KG1 (cell line): ENCODE data around the gene GTF2E1.
A peak's percentile ranks its signal among the peaks of the same experiment; 100 is the strongest.
"Not testable (repeated sequence)": the region's sequence is repeated elsewhere in the genome, so short reads cannot be mapped to it uniquely, and the experiment has no call there.

ENCODE experiments used
- DNase-seq: peaks from one replicate; lab custom pipeline; 2025; lab: John Stamatoyannopoulos, UW

The GTF2E1 gene

GRCh38 chr3:120756061-120756460 lies 13.5 kb downstream of the GTF2E1 start:
- DNase-seq = no peak

DNA sequence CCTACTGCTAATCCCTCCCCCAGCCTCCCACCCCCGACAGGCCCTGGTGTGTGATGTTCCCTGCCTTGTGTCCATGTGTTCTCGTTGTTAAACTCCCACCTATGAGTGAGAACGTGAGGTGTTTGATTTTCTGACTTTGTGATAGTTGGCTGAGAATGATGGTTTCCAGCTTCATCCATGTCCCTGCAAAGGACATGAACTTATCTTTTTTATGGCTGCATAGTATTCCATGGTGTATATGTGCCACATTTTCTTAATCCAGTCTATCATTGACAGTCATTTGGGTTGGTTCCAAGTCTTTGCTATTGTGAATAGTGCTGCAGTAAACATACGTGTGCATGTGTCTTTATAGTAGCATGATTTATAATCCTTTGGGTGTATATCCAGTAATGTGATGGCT lies 16.0 kb downstream of the GTF2E1 start:
- not testable (repeated sequence) for DNase-seq

DNA sequence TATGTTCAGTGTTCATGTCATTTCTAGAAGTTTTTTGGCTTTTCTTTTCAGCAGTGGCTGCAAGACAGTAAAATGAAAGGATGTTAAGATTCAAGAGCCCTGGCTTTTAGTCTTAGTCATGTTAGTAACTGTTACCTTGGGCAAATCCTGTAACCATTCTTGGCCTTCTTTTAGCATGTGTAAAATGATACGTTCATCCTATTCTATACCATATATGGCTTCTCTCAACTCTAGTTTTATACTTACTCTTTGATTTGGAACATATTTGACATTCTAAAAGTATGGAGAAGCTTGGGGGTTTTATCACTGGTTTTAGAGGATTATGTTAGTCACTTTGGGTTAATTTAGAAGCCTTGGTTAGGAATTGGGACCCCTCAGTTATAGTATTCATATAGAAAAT lies 20.1 kb downstream of the GTF2E1 start:
- DNase-seq = no peak

GRCh38 chr3:120763601-120764000 lies 21.1 kb downstream of the GTF2E1 start:
- DNase-seq = no peak

GRCh38 chr3:120764206-120764605 lies 21.7 kb downstream of the GTF2E1 start:
- DNase-seq = no peak

DNA sequence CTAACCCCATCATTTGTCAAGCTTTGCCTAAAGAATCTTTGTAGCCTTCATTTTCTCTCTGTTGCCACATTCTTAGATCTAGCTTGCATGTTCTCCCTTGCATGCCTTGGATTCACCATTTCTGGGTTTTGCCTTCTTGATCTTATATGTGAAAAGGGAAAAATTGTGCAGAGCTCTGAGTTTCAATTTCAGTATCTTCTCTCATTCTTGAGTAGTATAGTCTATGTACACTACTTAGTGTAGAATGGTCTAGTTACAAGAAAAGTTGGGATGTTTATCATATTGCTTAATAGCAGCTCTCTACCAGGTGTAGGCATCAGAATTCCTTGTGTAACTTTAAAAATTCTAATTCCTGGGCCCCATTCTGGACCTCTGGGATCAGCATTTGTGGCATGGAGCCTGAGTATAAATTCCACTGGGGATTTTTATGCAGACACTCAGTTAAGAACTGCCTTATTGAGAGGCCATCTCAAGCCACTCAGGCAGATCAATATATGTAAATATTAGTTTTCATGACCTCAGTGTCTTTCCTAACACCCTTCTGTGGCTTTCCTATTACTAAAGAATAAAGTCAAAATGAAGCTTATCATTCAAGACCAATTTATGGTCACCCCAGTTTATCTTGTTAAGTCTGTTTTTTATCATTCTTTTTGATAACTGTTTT lies 23.4 kb downstream of the GTF2E1 start:
- DNase-seq = no peak

GRCh38 chr3:120766576-120766975 lies 24.0 kb downstream of the GTF2E1 start:
- DNase-seq = no peak

- no peak for DNase-seq
These were observed 24.6 kb downstream of the GTF2E1 start for GRCh38 chr3:120767106-120767505.

DNA sequence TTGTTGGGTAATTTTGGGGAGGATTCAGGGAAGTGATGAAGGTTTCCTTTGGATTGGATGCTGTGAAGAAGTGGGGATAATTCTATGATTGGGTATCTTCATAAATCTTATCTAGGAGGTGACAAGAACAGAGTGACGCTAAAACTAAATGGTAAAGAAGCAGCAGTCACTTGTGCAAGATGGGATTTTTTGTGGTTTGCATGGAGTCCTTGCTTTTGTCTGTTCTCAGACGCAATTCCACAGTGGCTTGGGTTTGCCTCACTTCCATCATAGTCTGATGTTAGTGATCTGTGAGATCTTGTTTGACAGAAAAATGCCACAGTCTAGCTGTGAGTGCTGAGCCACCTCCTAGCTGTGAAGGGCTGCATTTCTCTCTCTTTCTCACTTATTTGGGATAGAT lies 26.9 kb downstream of the GTF2E1 start:
- DNase-seq = no peak

GRCh38 chr3:120770891-120771290 lies 28.3 kb downstream of the GTF2E1 start:
- no peak for DNase-seq

- DNase-seq = no peak
These were observed 29.5 kb downstream of the GTF2E1 start for GRCh38 chr3:120772081-120772480.

DNA sequence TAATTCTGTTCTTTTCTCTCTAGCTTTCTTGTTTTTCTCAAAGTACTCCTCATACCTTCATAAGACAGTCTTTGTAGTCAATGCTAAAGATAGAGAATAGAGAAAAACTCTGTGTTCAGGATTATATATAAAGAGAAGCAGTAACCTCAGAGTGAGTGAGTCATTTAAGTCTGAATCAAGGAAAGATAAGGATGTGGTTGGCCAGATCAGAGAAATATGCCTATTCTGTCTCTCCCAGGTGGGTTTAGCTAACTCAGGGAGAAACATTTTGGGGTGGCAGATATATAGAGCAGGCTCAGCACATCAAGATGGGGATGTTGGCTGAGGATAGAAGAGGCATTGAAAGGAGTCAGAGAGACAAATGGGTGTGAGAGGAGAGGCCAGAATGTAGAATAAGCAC lies 31.4 kb downstream of the GTF2E1 start:
- no peak for DNase-seq

- no peak for DNase-seq
These were observed 32.9 kb downstream of the GTF2E1 start for GRCh38 chr3:120775411-120775810.

DNA sequence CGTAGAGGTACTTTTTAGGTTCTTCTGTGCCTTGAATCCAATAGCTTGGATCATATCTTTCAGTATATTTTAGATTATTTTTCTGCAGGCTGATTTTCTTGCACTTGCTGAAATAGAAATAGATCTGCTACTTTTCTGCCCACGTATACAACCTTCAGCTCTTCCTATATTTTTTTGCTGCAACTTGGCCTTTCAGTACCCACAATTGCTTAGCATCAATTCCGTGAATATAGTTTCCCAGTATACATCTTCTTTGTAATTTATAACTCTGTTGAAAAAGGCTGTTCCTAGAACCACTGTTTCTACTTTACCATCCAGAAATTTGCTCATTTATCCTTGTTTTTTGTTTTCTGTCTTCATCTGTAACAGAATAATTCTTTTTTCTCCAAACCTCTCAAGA lies 36.2 kb downstream of the GTF2E1 start:
- DNase-seq = no peak

GRCh38 chr3:120780977-120781376 lies 38.4 kb downstream of the GTF2E1 start:
- DNase-seq = no peak

GRCh38 chr3:120785832-120786231 lies 43.3 kb downstream of the GTF2E1 start:
- not testable (repeated sequence) for DNase-seq

DNA sequence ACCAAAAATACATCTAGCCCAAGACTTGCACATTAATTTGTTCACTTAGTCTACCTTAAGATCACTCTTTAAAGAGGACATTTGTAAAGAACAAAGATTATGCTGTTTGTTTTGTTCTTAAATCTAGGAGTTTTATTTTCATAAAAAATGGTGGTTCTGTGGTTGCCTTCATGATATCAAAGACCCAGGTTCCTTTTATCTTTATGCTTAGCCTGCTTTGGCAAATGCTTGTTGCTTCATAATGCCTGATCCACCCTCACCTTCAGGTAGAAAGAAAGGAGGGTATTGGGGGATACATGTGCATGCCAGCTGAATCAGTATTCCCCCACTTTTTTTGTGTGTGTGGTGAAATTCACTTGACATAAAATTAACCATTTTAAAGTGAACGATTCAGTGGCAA lies 48.5 kb downstream of the GTF2E1 start:
- no peak for DNase-seq

GRCh38 chr3:120791913-120792312 lies 49.4 kb downstream of the GTF2E1 start:
- DNase-seq = no peak

DNA sequence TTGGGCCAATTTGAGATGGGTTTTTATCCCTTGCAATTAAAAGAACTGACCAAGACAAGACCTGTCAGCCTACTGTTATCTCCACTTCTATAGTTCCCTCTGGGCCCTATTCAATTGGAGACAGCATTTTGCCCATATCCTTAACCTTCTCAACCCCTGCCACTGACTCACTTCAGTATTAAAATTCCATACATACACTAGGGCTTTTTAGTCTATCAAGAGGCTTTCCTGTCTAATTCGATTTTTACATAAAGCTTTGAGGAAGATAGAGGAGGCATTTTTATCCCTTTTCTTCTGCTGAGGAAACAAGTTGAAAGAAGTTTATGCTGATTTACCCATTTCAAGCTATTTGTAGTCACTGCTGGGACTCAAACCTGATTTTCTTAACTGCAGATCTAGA lies 51.1 kb downstream of the GTF2E1 start:
- no peak for DNase-seq

GRCh38 chr3:120795017-120795648 lies 52.6 kb downstream of the GTF2E1 start:
- DNase-seq = peak; percentile 29

GRCh38 chr3:120795959-120796358 lies 53.4 kb downstream of the GTF2E1 start:
- DNase-seq = no peak

- DNase-seq = no peak
These were observed 54.4 kb downstream of the GTF2E1 start for GRCh38 chr3:120796976-120797375.

DNA sequence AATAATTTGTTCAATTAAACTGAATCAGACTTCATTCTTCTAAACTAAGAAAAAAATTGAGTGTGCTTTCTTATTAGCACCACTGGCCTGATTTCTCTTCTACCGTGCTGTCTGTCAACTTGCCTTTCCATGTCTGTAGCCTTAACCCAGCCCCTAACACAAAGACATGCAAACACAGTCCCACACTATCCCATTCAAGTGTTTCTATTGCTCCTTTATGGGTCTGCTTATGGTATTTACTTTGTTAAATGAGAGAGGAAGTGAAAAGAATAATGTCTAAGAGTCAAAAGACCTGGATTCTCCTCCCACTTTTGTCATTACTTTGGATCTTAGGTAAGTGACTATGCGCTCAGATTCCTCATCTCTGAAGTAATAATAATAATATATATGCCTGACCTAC lies 55.3 kb downstream of the GTF2E1 start:
- DNase-seq = no peak

- DNase-seq = no peak
These were observed 55.8 kb downstream of the GTF2E1 start for GRCh38 chr3:120798346-120798745.
